Measurements from ENCODE around the gene IQCK. TPM values are rescaled to one million over a fixed set of nuclear protein-coding genes. Genes with fewer than 3 reads are reported as not detected.

Gene IQCK
- polyA plus RNA-seq, 3 donors, result 5.3 to 9.2 (median 7.5) TPM

Other genes with a start within 250 kb of the IQCK start
- gene GDE1, start 196.2 kb upstream of the IQCK start, polyA plus RNA-seq, result 10 to 100 TPM; 23.9 to 40.5 (median 29.6) TPM
- 1 to 10 TPM; 2.9 to 8.2 (median 4.2) TPM for gene CCP110, start 194.3 kb upstream of the IQCK start, polyA plus RNA-seq
- 10 to 100 TPM; 11.9 to 44.6 (median 25.2) TPM for gene VPS35L, start 162.6 kb upstream of the IQCK start, polyA plus RNA-seq
- gene KNOP1, start within 50 bp of the IQCK start, polyA plus RNA-seq, result 10 to 100 TPM in 1 of 3 donors, 1 to 10 TPM in 2; 5.9 to 10.9 (median 10.0) TPM
- 10 to 100 TPM; 17.8 to 29.5 (median 21.0) TPM for gene GPRC5B, start 166.6 kb downstream of the IQCK start, polyA plus RNA-seq